Keratinocyte (primary cell): Measurements from ENCODE around the gene HELB. TPM values are rescaled to one million over a fixed set of nuclear protein-coding genes. Genes with fewer than 3 reads are reported as not detected.

Source experiments
- DNase-seq: peaks from one replicate; pipeline ENCODE4 v3.0.0-alpha.2; 2011; ENCODE audit warnings: low read depth, missing footprints, low spot score
- FAIRE-seq: peaks from 2 replicates; lab custom pipeline; 2011; peaks lifted over from hg19 to GRCh38; lab: Jason Lieb, UNC
- H2AFZ ChIP-seq: 2 replicates; pipeline ENCODE4 v1.6.0; 2012; ENCODE audit warnings: low read length, control low read depth, inconsistent platforms; ENCODE audit not compliant: control insufficient read depth
- H3K27ac ChIP-seq: 2 replicates; pipeline ENCODE4 v1.5.1; 2011; ENCODE audit warnings: low read length; ENCODE audit not compliant: control insufficient read depth, insufficient read depth
- H3K27me3 ChIP-seq: 3 replicates; pipeline ENCODE4 v1.6.0; 2011; ENCODE audit warnings: low read length; ENCODE audit not compliant: control insufficient read depth, insufficient read depth; ENCODE audit errors: extremely low read depth
- H3K36me3 ChIP-seq, 2 experiments: 2 replicates in 1 of 2; 3 replicates in 1 of 2; pipeline ENCODE4 v1.5.1; 2011; ENCODE audit warnings: low read length in 2 of 2, mild to moderate bottlenecking in 1 of 2; ENCODE audit not compliant: control insufficient read depth in 2 of 2, insufficient read depth in 2 of 2; ENCODE audit errors: extremely low read depth in 1 of 2
- H3K4me1 ChIP-seq: 3 replicates; pipeline ENCODE4 v1.5.1; 2011; ENCODE audit warnings: low read length; ENCODE audit not compliant: control insufficient read depth, insufficient read depth; ENCODE audit errors: extremely low read depth
- H3K4me2 ChIP-seq: 3 replicates; pipeline ENCODE4 v1.6.0; 2011; ENCODE audit warnings: low read depth, low read length; ENCODE audit not compliant: control insufficient read depth, insufficient read depth; ENCODE audit errors: extremely low read depth
- H3K4me3 ChIP-seq, 3 experiments: fragments of 200-600 bp in 1 of 3; sonication (generic) in 1 of 3; 2 replicates in 2 of 3; 3 replicates in 1 of 3; pipeline ENCODE4 v1.5.1; 2011 to 2016; ENCODE audit warnings: low read length in 3 of 3, mild to moderate bottlenecking in 3 of 3, control low read depth in 2 of 3, inconsistent platforms in 1 of 3, low read depth in 1 of 3, mixed read lengths in 1 of 3, mixed run types in 1 of 3, moderate library complexity in 1 of 3; ENCODE audit not compliant: control insufficient read depth in 2 of 3, insufficient read depth in 2 of 3; ENCODE audit errors: extremely low read depth in 1 of 3
- H3K79me2 ChIP-seq: 2 replicates; pipeline ENCODE4 v1.6.0; 2012; ENCODE audit warnings: low read length; ENCODE audit not compliant: control insufficient read depth, insufficient read depth
- H3K9ac ChIP-seq: 3 replicates; pipeline ENCODE4 v1.6.0; 2011; ENCODE audit warnings: low read length; ENCODE audit not compliant: control insufficient read depth, insufficient read depth; ENCODE audit errors: extremely low read depth
- H3K9me1 ChIP-seq: 3 replicates; pipeline ENCODE4 v1.6.0; 2011; ENCODE audit warnings: low read length; ENCODE audit not compliant: control insufficient read depth, insufficient read depth; ENCODE audit errors: extremely low read depth
- H3K9me3 ChIP-seq: 2 replicates; pipeline ENCODE4 v1.5.1; 2012; ENCODE audit warnings: low read depth, low read length; ENCODE audit not compliant: control insufficient read depth
- H4K20me1 ChIP-seq: 3 replicates; pipeline ENCODE4 v1.6.0; 2011; ENCODE audit warnings: low read length; ENCODE audit not compliant: control insufficient read depth, insufficient read depth; ENCODE audit errors: extremely low read depth
- EZH2 ChIP-seq: IDR thresholded peaks from one replicate; pipeline ENCODE4 v1.6.1; 2012; ENCODE audit warnings: inconsistent platforms, mild to moderate bottlenecking, low read length, moderate library complexity
- dilution Hi-C: fragments of 300-500 bp; cut with MboI; formaldehyde crosslinking; loops from one replicate; pipeline ENCODE4 v1.7.0; 2020; ENCODE audit warnings: low sequenced_read_pairs; ENCODE audit not compliant: extremely low pct_ligation_motif_present
- polyA plus RNA-seq, 5 experiments: library from polyadenylated mRNA; depleted of rRNA in 3 of 5; stranded (reverse) in 3 of 5; stranded (forward) in 1 of 5; unstranded in 1 of 5; fragments of >200 nt; gene quantifications; 1 replicate in 1 of 5; 2 replicates in 3 of 5; 3 replicates in 1 of 5; pipeline versions ENCODE4 v1.2.1 to v1.2.3, GENCODE V29; 2011 to 2012; ENCODE audit warnings: missing spikeins in 2 of 5, low read depth in 1 of 5, low replicate concordance in 1 of 5
- TF ChIP-seq, protein P1 (sequence below), 3 experiments: IDR thresholded peaks in 1 of 3; conservative IDR thresholded peaks in 1 of 3; optimal IDR thresholded peaks in 1 of 3; 2 replicates in 2 of 3; 3 replicates in 1 of 3; pipeline versions ENCODE3 to v1.5.1; 2011; ENCODE audit warnings: low read length in 3 of 3, mild to moderate bottlenecking in 3 of 3, moderate library complexity in 2 of 3, control low read depth in 1 of 3, inconsistent platforms in 1 of 3; ENCODE audit not compliant: insufficient read depth in 2 of 3; ENCODE audit errors: extremely low read depth in 1 of 3

HELB gene
- polyA plus RNA-seq, 1 donor (not counting 4 experiments of a cell fraction or from before 2014, with no cell fraction given), result 1.8 TPM

GRCh38 chr12:66329941-66330340, 27.6 kb downstream of the HELB start:
- Histone ChIP-seq H3K27ac (no peak overlapping the region), H3K27me3 (no peaks in the 10 kb centered on the region), H3K4me2 (peak overlapping the region; percentile 79), H3K79me2 (no peaks in the 10 kb centered on the region), H3K9ac (no peak overlapping the region), H3K9me3 (no peaks in the 10 kb centered on the region), H3K36me3 (no peaks in the 10 kb centered on the region), H3K4me3 (peak overlapping the region in 1 of 3 experiments; percentile 50), H2AFZ (peak overlapping the region; percentile 75), H4K20me1 (no peaks in the 10 kb centered on the region), H3K4me1 (peaks cover 20% of the 10 kb centered on the region), H3K9me1 (no peaks in the 10 kb centered on the region)
- DNase-seq (peak; percentile 59), FAIRE-seq (peak; percentile 92)
- no peak for TF ChIP-seq EZH2
- TF ChIP-seq, protein P1, sequence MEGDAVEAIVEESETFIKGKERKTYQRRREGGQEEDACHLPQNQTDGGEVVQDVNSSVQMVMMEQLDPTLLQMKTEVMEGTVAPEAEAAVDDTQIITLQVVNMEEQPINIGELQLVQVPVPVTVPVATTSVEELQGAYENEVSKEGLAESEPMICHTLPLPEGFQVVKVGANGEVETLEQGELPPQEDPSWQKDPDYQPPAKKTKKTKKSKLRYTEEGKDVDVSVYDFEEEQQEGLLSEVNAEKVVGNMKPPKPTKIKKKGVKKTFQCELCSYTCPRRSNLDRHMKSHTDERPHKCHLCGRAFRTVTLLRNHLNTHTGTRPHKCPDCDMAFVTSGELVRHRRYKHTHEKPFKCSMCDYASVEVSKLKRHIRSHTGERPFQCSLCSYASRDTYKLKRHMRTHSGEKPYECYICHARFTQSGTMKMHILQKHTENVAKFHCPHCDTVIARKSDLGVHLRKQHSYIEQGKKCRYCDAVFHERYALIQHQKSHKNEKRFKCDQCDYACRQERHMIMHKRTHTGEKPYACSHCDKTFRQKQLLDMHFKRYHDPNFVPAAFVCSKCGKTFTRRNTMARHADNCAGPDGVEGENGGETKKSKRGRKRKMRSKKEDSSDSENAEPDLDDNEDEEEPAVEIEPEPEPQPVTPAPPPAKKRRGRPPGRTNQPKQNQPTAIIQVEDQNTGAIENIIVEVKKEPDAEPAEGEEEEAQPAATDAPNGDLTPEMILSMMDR (optimal IDR thresholded peaks at IDR 0.05 in 1 of 3, IDR thresholded peaks at IDR 0.05 in 1 of 3, conservative IDR thresholded peaks at IDR 0.05 in 1 of 3; ENCODE audit: extremely low read depth in 1 of 3, insufficient read depth in 2 of 3, low read length in 3 of 3), result no peak
- dilution Hi-C loops, result no loop called here

GRCh38 chr12:66331016-66331415, 28.7 kb downstream of the HELB start:
- no peak overlapping the region for H2AFZ ChIP-seq
- no peak overlapping the region for H3K4me2 ChIP-seq
- no peak overlapping the region for H3K4me3 ChIP-seq
- dilution Hi-C loops, result no loop called here
- H3K36me3 ChIP-seq, result no peaks in the 10 kb centered on the region
- DNase-seq, result no peak
- no peaks in the 10 kb centered on the region for H3K27me3 ChIP-seq
- no peaks in the 10 kb centered on the region for H3K9me1 ChIP-seq
- no peak for TF ChIP-seq EZH2
- TF ChIP-seq, protein P1 (optimal IDR thresholded peaks at IDR 0.05 in 1 of 3, IDR thresholded peaks at IDR 0.05 in 1 of 3, conservative IDR thresholded peaks at IDR 0.05 in 1 of 3; ENCODE audit: extremely low read depth in 1 of 3, insufficient read depth in 2 of 3, low read length in 3 of 3), result no peak
- no peaks in the 10 kb centered on the region for H3K9me3 ChIP-seq
- H3K9ac ChIP-seq, result no peak overlapping the region
- no peak overlapping the region for H3K27ac ChIP-seq
- H3K4me1 ChIP-seq, result peaks cover 20% of the 10 kb centered on the region
- no peaks in the 10 kb centered on the region for H3K79me2 ChIP-seq
- FAIRE-seq, result no peak
- H4K20me1 ChIP-seq, result no peaks in the 10 kb centered on the region
